Hepatocyte (in vitro differentiated cells): ENCODE measurements around the gene METAP1. TPM values are rescaled to one million over a fixed set of nuclear protein-coding genes. Genes with fewer than 3 reads are reported as not detected.

Experiments
- DNase-seq: peaks from one replicate; pipeline ENCODE4 v3.0.0-alpha.2; 2016; ENCODE audit warnings: low spot score
- H2AFZ ChIP-seq: fragments of 200-600 bp; sonication (generic); 2 replicates; pipeline ENCODE4 v1.6.0; 2016; ENCODE audit warnings: antibody characterized with exemption, mild to moderate bottlenecking
- H3K27ac ChIP-seq: fragments of 200-600 bp; sonication (generic); 2 replicates; pipeline ENCODE4 v1.5.1; 2016; ENCODE audit warnings: mild to moderate bottlenecking
- H3K27me3 ChIP-seq: fragments of 200-600 bp; sonication (generic); 2 replicates; pipeline ENCODE4 v1.6.1; 2016
- H3K36me3 ChIP-seq: fragments of 200-600 bp; sonication (generic); replicated peaks from 2 replicates; pipeline ENCODE4 v1.5.1; 2016; ENCODE audit warnings: low read depth; ENCODE audit not compliant: insufficient read depth
- H3K4me1 ChIP-seq: fragments of 200-600 bp; sonication (generic); 2 replicates; pipeline ENCODE4 v1.5.1; 2016; ENCODE audit warnings: mild to moderate bottlenecking, moderate library complexity; ENCODE audit not compliant: insufficient read depth
- H3K4me2 ChIP-seq: fragments of 200-600 bp; sonication (generic); 2 replicates; pipeline ENCODE4 v1.6.0; 2016
- H3K4me3 ChIP-seq: fragments of 200-600 bp; sonication (generic); 2 replicates; pipeline ENCODE4 v1.5.1; 2016; ENCODE audit warnings: mild to moderate bottlenecking
- H3K79me2 ChIP-seq: fragments of 200-600 bp; sonication (generic); 2 replicates; pipeline ENCODE4 v1.6.0; 2017; ENCODE audit warnings: mild to moderate bottlenecking
- H3K9me2 ChIP-seq: fragments of 200-600 bp; sonication (generic); replicated peaks from 2 replicates; pipeline ENCODE4 v1.6.0; 2017; ENCODE audit warnings: mild to moderate bottlenecking; ENCODE audit not compliant: insufficient read depth
- H3K9me3 ChIP-seq: fragments of 200-600 bp; sonication (generic); 2 replicates; pipeline ENCODE4 v1.5.1; 2016; ENCODE audit warnings: low read depth, mild to moderate bottlenecking
- H4K20me1 ChIP-seq: fragments of 200-600 bp; sonication (generic); 2 replicates; pipeline ENCODE4 v1.6.0; 2016; ENCODE audit warnings: mild to moderate bottlenecking; ENCODE audit not compliant: insufficient read depth, poor library complexity, severe bottlenecking
- EZH2 ChIP-seq: fragments of 200-600 bp; sonication (generic); IDR thresholded peaks from 2 replicates; pipeline ENCODE4 v1.6.1; 2016; ENCODE audit warnings: antibody characterized with exemption, mild to moderate bottlenecking, borderline replicate concordance
- EZH2phosphoT487 ChIP-seq: fragments of 200-600 bp; sonication (generic); IDR thresholded peaks from one replicate; pipeline ENCODE4 v1.6.1; 2018; ENCODE audit warnings: antibody characterized with exemption, mild to moderate bottlenecking, low read depth, moderate library complexity; ENCODE audit not compliant: unreplicated experiment, severe bottlenecking
- WGBS: methylation state at CpG from one replicate; pipeline ENCODE4 v1.1.6; 2016; ENCODE audit warnings: low lambda C conversion rate; ENCODE audit errors: missing lambda C conversion rate; 5-methylcytosine and 5-hydroxymethylcytosine counted together
- polyA plus RNA-seq: library from polyadenylated mRNA; unstranded; fragments of >200 nt; fragmentation: Nextera tagmentation; extraction: Ambion mirVana; gene quantifications from 2 replicates; pipeline ENCODE4 v1.2.1, GENCODE V29; 2016
- total RNA-seq: library from RNA; depleted of rRNA; stranded (reverse); fragments of >200 nt; gene quantifications from 2 replicates; pipeline ENCODE4 v1.2.3, GENCODE V29; 2014
- TF ChIP-seq, protein P1 (sequence below): fragments of 200-600 bp; sonication (generic); IDR thresholded peaks from 2 replicates; pipeline ENCODE4 v1.5.1; 2016; ENCODE audit warnings: antibody characterized with exemption, mild to moderate bottlenecking; ENCODE audit not compliant: poor library complexity

METAP1 gene
- total and polyA plus RNA-seq, 2 experiments from 2014 or later = 26.3 to 50.8 TPM

DNA sequence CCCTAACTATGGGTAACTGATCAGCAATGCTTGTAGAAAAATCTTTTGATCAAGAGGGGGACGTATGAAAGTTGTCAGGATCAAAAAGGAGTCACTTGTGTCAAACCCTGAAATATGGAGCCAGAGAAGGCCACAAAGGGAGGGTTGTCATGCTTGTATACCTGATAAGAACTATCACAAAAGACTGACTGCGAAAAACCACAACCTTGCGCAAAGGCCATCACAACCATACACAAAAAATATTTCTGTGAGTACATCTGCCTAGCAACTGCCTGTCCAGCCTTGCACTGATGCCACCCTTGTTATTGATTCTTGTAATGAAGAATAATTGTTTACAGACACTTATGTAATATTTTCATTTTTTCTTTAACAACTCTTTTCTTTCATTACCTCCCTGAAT, 43.8 kb upstream of the METAP1 start:
- H3K4me1 ChIP-seq = no peaks in the 10 kb centered on the region
- H3K4me3 ChIP-seq = no peak overlapping the region
- no peaks in the 10 kb centered on the region for H4K20me1 ChIP-seq
- no peaks in the 10 kb centered on the region for H3K36me3 ChIP-seq
- TF ChIP-seq, protein P1, sequence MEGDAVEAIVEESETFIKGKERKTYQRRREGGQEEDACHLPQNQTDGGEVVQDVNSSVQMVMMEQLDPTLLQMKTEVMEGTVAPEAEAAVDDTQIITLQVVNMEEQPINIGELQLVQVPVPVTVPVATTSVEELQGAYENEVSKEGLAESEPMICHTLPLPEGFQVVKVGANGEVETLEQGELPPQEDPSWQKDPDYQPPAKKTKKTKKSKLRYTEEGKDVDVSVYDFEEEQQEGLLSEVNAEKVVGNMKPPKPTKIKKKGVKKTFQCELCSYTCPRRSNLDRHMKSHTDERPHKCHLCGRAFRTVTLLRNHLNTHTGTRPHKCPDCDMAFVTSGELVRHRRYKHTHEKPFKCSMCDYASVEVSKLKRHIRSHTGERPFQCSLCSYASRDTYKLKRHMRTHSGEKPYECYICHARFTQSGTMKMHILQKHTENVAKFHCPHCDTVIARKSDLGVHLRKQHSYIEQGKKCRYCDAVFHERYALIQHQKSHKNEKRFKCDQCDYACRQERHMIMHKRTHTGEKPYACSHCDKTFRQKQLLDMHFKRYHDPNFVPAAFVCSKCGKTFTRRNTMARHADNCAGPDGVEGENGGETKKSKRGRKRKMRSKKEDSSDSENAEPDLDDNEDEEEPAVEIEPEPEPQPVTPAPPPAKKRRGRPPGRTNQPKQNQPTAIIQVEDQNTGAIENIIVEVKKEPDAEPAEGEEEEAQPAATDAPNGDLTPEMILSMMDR = no peak
- TF ChIP-seq EZH2 = no peak
- no peak for TF ChIP-seq EZH2phosphoT487
- no peak overlapping the region for H3K27ac ChIP-seq
- H2AFZ ChIP-seq = no peak overlapping the region
- no peaks in the 10 kb centered on the region for H3K9me3 ChIP-seq
- H3K79me2 ChIP-seq = no peaks in the 10 kb centered on the region
- no peak overlapping the region for H3K4me2 ChIP-seq
- 97% methylated on average over 3 of the region's 3 CpGs for WGBS
- no peaks in the 10 kb centered on the region for H3K9me2 ChIP-seq
- H3K27me3 ChIP-seq = no peaks in the 10 kb centered on the region
- DNase-seq = no peak

DNA sequence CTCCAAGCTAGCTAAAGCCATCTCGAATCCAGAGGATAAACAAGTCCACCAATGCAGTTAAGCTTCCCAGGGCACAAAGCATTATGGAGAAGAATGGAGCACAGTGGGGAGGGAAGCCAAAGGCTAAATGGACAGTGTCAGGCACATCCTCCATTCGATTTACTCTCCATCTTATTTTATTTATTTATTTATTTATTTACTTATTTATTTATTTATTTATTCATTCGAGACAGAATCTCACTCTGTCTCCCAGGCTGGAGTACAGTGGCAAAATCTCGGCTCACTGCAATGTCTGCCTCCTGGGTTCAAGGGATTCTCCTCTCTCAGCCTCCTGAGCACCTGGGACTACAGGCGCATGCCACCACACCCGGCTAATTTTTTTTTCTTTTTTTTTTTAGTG, 40.3 kb upstream of the METAP1 start:
- WGBS = 75% methylated on average over 6 of the region's 6 CpGs
- no peaks in the 10 kb centered on the region for H3K27me3 ChIP-seq
- TF ChIP-seq EZH2phosphoT487 = no peak
- no peak for TF ChIP-seq EZH2
- TF ChIP-seq, protein P1 = no peak
- no peaks in the 10 kb centered on the region for H3K9me2 ChIP-seq
- no peak overlapping the region for H3K4me2 ChIP-seq
- H4K20me1 ChIP-seq = no peaks in the 10 kb centered on the region
- H3K9me3 ChIP-seq = no peaks in the 10 kb centered on the region
- H3K4me3 ChIP-seq = no peak overlapping the region
- DNase-seq = no peak
- H3K27ac ChIP-seq = no peak overlapping the region
- H2AFZ ChIP-seq = no peak overlapping the region
- H3K4me1 ChIP-seq = no peaks in the 10 kb centered on the region
- no peaks in the 10 kb centered on the region for H3K36me3 ChIP-seq
- no peaks in the 10 kb centered on the region for H3K79me2 ChIP-seq

DNA sequence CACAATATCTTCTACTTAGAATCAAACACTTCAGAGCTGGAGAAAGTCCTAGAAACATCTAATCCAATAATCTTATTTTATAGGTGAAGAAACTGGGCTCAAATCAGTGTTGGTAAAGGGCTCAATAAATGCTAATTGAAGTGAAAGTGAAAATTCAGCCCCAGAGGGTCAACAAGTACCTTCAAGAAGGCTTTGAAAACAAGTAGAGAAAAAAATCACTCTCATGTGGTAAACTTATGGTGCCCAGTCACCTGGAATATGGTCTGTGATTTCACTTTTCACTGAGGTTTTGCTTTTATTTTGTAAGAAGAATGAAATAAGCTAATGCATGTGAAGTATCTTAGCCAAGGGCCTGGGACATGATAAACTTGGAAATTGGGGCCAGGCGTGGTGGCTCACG, 37.5 kb upstream of the METAP1 start:
- Histone ChIP-seq H3K27ac (no peak overlapping the region), H3K79me2 (no peaks in the 10 kb centered on the region), H3K9me2 (no peaks in the 10 kb centered on the region), H3K4me3 (no peak overlapping the region), H4K20me1 (no peaks in the 10 kb centered on the region), H3K9me3 (no peaks in the 10 kb centered on the region), H2AFZ (no peak overlapping the region), H3K27me3 (no peaks in the 10 kb centered on the region), H3K4me1 (no peaks in the 10 kb centered on the region), H3K4me2 (no peak overlapping the region), H3K36me3 (no peaks in the 10 kb centered on the region)
- no peak for TF ChIP-seq EZH2phosphoT487
- no peak for TF ChIP-seq EZH2
- TF ChIP-seq, protein P1 = no peak
- WGBS = 100% methylated on average over 2 of the region's 2 CpGs
- DNase-seq = no peak

DNA sequence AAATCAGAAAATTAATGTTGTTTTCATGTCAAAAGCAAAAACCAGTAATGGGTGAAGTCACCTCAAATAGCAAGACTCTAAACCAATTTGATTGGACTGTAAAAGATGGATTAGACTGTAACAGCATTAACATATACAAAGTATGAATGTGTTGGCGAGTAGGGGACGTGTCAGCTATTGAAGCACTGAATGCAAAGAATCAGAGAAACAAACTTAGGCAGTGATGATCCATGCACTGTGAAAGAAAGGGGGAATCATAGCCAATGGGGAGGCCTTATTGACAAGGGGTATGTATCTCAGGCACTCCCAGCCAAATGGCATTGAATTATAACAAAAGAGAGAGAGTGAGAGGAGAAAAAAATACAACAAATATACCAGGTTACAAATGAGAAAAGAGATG, 36.1 kb upstream of the METAP1 start:
- 95% methylated on average over 2 of the region's 2 CpGs for WGBS

More for the DNA sequence above, 36.1 kb upstream of the METAP1 start:
- H3K4me3 ChIP-seq = no peak overlapping the region
- H3K4me1 ChIP-seq = no peaks in the 10 kb centered on the region
- no peaks in the 10 kb centered on the region for H3K79me2 ChIP-seq
- no peak overlapping the region for H3K4me2 ChIP-seq
- H3K27ac ChIP-seq = no peak overlapping the region
- no peak for DNase-seq
- no peaks in the 10 kb centered on the region for H3K36me3 ChIP-seq
- no peaks in the 10 kb centered on the region for H3K9me3 ChIP-seq
- no peak for TF ChIP-seq EZH2
- TF ChIP-seq EZH2phosphoT487 = no peak
- TF ChIP-seq, protein P1 = no peak
- H3K27me3 ChIP-seq = no peaks in the 10 kb centered on the region
- H2AFZ ChIP-seq = no peak overlapping the region
- H4K20me1 ChIP-seq = no peaks in the 10 kb centered on the region
- H3K9me2 ChIP-seq = no peaks in the 10 kb centered on the region
